Activated naive CD8-positive, alpha-beta T cell treated with anti-CD3 and anti-CD28 coated beads, Interleukin-2, amount 10 ng/mL, durations not matched to agents 7 days and 5 days (primary cell): ENCODE measurements around the gene C1QTNF8. TPM values are rescaled to one million over a fixed set of nuclear protein-coding genes. Genes with fewer than 3 reads are reported as not detected.
"Not testable (repeated sequence)": the region's sequence is repeated elsewhere in the genome, so short reads cannot be mapped to it uniquely, and the experiment has no call there.

Experiments
- ATAC-seq: fragments of 150-1000 bp; cut with Tn5 transposase; one replicate; pipeline ENCODE4 v1.10.0; 2021; ENCODE audit warnings: low read depth, moderate library complexity
- POLR2A ChIA-PET: fragments of 350-600 bp; sonication (Branson Sonifier 250); formaldehyde crosslinking; loops from one replicate; lab custom pipeline; 2021; ENCODE audit warnings: antibody characterized with exemption; lab: Charles Lee
- DNase-seq: peaks from one replicate; pipeline ENCODE4 v3.0.0; 2021
- H3K27ac Mint-ChIP-seq: one replicate; pipeline ENCODE4 v1.8.0; 2022; ENCODE audit warnings: mild to moderate bottlenecking, mixed read lengths
- H3K27me3 Mint-ChIP-seq: one replicate; pipeline ENCODE4 v1.8.0; 2022; ENCODE audit warnings: mild to moderate bottlenecking, moderate library complexity, mixed read lengths
- H3K36me3 Mint-ChIP-seq: one replicate; pipeline ENCODE4 v1.8.0; 2021; ENCODE audit warnings: mild to moderate bottlenecking, mixed read lengths
- H3K4me1 Mint-ChIP-seq: one replicate; pipeline ENCODE4 v1.8.0; 2021; ENCODE audit warnings: mixed read lengths
- H3K4me3 Mint-ChIP-seq: one replicate; pipeline ENCODE4 v1.8.0; 2022; ENCODE audit warnings: mild to moderate bottlenecking, moderate library complexity, mixed read lengths
- H3K9me3 Mint-ChIP-seq: one replicate; pipeline ENCODE4 v1.8.0; 2021; ENCODE audit warnings: mixed read lengths
- total RNA-seq, 2 experiments: library from RNA; stranded (reverse); gene quantifications; one replicate each; pipeline ENCODE4 v1.2.3, GENCODE V29; 2021

C1QTNF8 gene
- total RNA-seq, 2 experiments from 2014 or later = not detected

- no peaks in the 10 kb centered on the region for H3K9me3 Mint-ChIP-seq
- POLR2A ChIA-PET = no interaction called here
These were observed 4.2 kb upstream of the C1QTNF8 start for GRCh38 chr16:1100084-1100800.

DNA sequence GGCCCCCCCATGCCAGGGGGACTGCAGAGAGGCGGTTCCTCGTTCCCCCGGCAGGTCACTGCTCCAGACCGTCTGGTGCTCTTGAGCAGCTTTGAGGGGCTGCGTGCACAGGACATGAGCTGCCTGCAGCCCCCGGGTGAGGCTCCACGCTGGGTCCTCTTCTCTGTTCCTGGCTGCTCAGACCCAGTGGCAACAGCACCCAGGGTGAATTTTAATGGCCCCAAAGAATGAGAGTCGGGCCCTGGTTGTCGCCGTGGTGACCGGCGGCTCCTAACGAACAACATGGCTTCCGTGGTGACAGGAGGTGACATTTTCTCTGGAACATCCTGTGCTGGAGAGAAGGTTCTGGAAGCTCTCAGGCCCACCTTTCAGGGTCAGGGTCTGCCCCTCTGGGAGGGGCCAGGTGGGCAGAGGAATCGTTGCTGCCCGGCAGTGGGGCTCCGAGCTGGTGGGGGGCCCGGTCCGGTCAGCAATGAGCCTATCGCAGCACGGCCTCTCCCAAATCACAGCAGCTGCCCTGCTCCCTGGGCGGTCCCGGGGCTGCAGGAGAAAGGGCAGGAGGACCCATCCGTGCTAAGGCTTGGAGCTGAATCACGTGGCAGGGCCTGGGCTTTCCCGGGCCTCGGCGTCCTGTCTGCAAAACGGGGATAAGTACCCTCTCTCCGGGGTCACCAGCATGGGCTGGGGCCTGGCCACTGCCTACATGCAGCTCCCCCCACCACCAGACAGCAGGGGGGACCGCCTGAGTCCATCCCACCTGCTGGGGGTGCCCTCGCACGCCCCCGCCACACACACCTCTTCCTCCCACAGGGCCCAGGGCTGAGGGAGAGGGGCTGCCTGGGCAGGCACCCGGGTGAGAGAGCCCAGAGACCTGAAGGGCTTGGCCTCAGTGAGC lies 3.4 kb upstream of the C1QTNF8 start:
- Mint-ChIP-seq H3K36me3 (no peaks in the 10 kb centered on the region), H3K27me3 (peaks cover 2% of the 10 kb centered on the region), H3K27ac (no peak overlapping the region), H3K9me3 (no peaks in the 10 kb centered on the region), H3K4me1 (no peaks in the 10 kb centered on the region), H3K4me3 (no peak overlapping the region)
- ATAC-seq (no peak), DNase-seq (no peak)
- POLR2A ChIA-PET = no interaction called here

More at GRCh38 chr16:1100084-1100800, 4.2 kb upstream of the C1QTNF8 start:
- Mint-ChIP-seq H3K4me1 (no peaks in the 10 kb centered on the region), H3K27me3 (peaks cover 2% of the 10 kb centered on the region), H3K4me3 (no peak overlapping the region), H3K27ac (no peak overlapping the region), H3K36me3 (no peaks in the 10 kb centered on the region)
- DNase-seq = no peak
- ATAC-seq = no peak

DNA sequence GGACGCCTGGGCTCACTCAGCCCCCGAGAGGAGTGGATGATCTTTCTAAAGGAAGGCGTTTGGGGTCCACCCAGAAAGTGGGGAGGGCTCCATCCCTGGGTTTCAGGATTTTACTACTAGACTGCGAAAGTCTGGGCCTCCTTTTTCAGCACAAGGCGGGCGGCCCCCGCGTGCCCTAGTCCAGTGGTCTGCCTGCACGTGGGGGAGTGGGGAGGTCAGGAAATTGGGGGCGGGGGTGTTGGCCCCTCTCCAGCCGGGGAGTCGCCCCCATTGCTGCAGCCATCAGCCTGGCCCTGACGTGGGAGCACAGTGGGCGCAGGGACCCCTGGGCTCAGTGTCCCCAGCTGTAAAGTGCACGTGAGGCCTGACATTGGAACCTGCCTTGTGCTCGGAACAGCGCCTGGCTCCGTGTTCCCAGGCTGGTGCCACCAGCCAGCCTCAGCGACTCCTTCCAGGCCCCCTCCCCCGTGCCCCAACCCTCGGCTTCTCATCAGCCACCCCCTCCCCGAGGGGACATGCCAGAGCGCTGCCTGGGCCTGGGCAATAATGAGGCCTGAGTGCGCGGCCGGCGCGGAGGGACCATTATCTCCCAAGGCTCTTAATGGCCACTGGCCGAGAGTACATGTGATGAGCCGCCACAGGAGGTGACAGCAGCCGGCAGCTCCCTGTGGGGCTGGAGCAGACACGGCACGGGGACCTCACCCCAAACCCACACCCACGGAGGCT lies 2.4 kb upstream of the C1QTNF8 start:
- no peaks in the 10 kb centered on the region for H3K4me1 Mint-ChIP-seq
- H3K36me3 Mint-ChIP-seq = no peaks in the 10 kb centered on the region
- H3K4me3 Mint-ChIP-seq = no peak overlapping the region
- ATAC-seq (no peak), DNase-seq (no peak)
- no peaks in the 10 kb centered on the region for H3K27me3 Mint-ChIP-seq
- no peaks in the 10 kb centered on the region for H3K9me3 Mint-ChIP-seq
- no peak overlapping the region for H3K27ac Mint-ChIP-seq
- POLR2A ChIA-PET = no interaction called here

- Mint-ChIP-seq H3K9me3 (no peaks in the 10 kb centered on the region), H3K27me3 (no peaks in the 10 kb centered on the region), H3K4me3 (no peak overlapping the region), H3K4me1 (no peaks in the 10 kb centered on the region), H3K27ac (no peak overlapping the region), H3K36me3 (no peaks in the 10 kb centered on the region)
- POLR2A ChIA-PET = no interaction called here
- no peak for DNase-seq
- ATAC-seq = no peak
These were observed 1.8 kb upstream of the C1QTNF8 start for GRCh38 chr16:1097800-1098199.

DNA sequence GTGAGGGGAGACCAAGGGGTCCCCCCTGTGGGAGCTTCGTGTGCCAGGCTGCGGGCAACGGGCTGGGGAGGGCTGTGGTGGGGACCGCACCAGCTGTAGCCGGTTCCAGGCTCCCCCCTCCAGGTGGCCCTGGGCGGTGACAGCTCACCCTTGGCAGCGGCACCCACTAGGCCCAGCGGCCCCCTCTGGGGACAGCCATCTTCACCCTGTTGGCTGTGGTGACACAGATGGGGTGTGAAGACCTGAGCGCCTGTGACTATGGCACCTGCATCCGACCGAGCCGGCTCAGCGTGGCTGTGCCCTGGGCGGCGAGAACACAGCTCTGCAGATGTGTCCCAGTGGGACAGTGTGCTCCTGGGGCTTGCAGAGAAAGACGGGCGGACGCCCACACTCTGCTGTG lies 1.1 kb upstream of the C1QTNF8 start:
- H3K36me3 Mint-ChIP-seq = no peaks in the 10 kb centered on the region
- DNase-seq = no peak
- POLR2A ChIA-PET = no interaction called here
- no peak overlapping the region for H3K4me3 Mint-ChIP-seq
- peaks cover 1% of the 10 kb centered on the region for H3K9me3 Mint-ChIP-seq
- no peaks in the 10 kb centered on the region for H3K4me1 Mint-ChIP-seq
- ATAC-seq = no peak
- no peak overlapping the region for H3K27ac Mint-ChIP-seq
- H3K27me3 Mint-ChIP-seq = no peaks in the 10 kb centered on the region

- peaks cover 3% of the 10 kb centered on the region for H3K9me3 Mint-ChIP-seq
- no peaks in the 10 kb centered on the region for H3K36me3 Mint-ChIP-seq
- no peak overlapping the region for H3K27ac Mint-ChIP-seq
- H3K27me3 Mint-ChIP-seq = no peaks in the 10 kb centered on the region
- no peaks in the 10 kb centered on the region for H3K4me1 Mint-ChIP-seq
- H3K4me3 Mint-ChIP-seq = no peak overlapping the region
- DNase-seq = no peak
- POLR2A ChIA-PET = no interaction called here
- ATAC-seq = no peak
These were observed 435 bp downstream of the C1QTNF8 start for GRCh38 chr16:1095450-1096168.

GRCh38 chr16:1094601-1095449 lies 1.2 kb downstream of the C1QTNF8 start:
- ATAC-seq = no peak
- Mint-ChIP-seq H3K4me1 (no peaks in the 10 kb centered on the region), H3K4me3 (no peak overlapping the region), H3K27ac (no peak overlapping the region), H3K36me3 (no peaks in the 10 kb centered on the region), H3K27me3 (no peaks in the 10 kb centered on the region), H3K9me3 (peaks cover 3% of the 10 kb centered on the region)
- POLR2A ChIA-PET = no interaction called here
- DNase-seq = no peak

- Mint-ChIP-seq H3K9me3 (peaks cover 3% of the 10 kb centered on the region), H3K4me3 (no peak overlapping the region), H3K36me3 (no peaks in the 10 kb centered on the region), H3K4me1 (no peaks in the 10 kb centered on the region), H3K27me3 (no peaks in the 10 kb centered on the region), H3K27ac (no peak overlapping the region)
- DNase-seq = no peak
- no peak for ATAC-seq
- POLR2A ChIA-PET = no interaction called here
These were observed 1.9 kb downstream of the C1QTNF8 start for GRCh38 chr16:1094124-1094479.

GRCh38 chr16:1093284-1094123 lies 2.5 kb downstream of the C1QTNF8 start:
- Mint-ChIP-seq H3K9me3 (peaks cover 3% of the 10 kb centered on the region), H3K27me3 (no peaks in the 10 kb centered on the region), H3K36me3 (no peaks in the 10 kb centered on the region), H3K4me1 (no peaks in the 10 kb centered on the region), H3K27ac (no peak overlapping the region), H3K4me3 (no peak overlapping the region)
- POLR2A ChIA-PET = no interaction called here
- DNase-seq (peak; percentile 49), ATAC-seq (peak; percentile 38)

DNA sequence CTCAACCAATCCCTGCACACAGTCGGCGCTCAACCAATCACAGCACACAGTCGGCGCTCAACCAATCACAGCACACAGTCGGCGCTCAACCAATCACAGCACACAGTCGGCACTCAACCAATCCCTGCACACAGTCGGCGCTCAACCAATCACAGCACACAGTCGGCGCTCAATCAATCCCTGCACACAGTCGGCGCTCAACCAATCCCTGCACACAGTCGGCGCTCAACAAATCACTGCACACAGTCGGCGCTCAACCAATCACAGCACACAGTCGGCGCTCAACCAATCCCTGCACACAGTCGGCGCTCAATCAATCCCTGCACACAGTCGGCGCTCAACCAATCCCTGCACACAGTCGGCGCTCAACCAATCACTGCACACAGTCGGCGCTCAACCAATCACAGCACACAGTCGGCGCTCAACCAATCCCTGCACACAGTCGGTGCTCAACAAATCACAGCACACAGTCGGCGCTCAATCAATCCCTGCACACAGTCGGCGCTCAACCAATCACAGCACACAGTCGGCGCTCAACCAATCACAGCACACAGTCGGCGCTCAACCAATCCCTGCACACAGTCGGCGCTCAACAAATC lies 3.3 kb downstream of the C1QTNF8 start:
- H3K4me1 Mint-ChIP-seq, H3K36me3 Mint-ChIP-seq, H3K27ac Mint-ChIP-seq, H3K27me3 Mint-ChIP-seq, H3K9me3 Mint-ChIP-seq, POLR2A ChIA-PET, ATAC-seq, H3K4me3 Mint-ChIP-seq, DNase-seq: not testable (repeated sequence)

DNA sequence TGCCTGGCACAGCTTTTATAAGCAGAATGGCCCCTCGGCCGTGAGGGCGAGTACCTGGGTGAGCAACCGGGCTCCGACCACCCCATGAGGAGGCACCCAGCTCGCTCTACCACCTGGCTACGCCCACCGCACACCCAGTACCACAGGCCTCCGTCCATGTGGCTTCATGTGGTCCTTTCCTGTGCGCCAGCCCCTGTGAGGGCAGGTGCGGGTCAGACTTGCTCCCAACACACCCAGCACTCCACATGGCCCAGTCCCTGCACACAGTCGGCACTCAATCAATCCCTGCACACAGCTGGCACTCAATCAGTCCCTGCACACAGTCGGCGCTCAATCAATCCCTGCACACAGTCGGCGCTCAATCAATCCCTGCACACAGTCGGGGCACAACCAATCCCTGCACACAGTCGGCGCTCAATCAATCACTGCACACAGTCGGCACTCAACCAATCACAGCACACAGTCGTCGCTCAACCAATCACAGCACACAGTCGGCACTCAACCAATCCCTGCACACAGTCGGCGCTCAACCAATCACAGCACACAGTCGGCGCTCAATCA lies 4.0 kb downstream of the C1QTNF8 start:
- POLR2A ChIA-PET = no interaction called here
- Mint-ChIP-seq H3K9me3 (peaks cover 3% of the 10 kb centered on the region), H3K4me1 (no peaks in the 10 kb centered on the region), H3K4me3 (no peak overlapping the region), H3K36me3 (no peaks in the 10 kb centered on the region), H3K27me3 (no peaks in the 10 kb centered on the region), H3K27ac (no peak overlapping the region)
- DNase-seq (no peak), ATAC-seq (no peak)
